ENCODE results near the gene CCS.

CCS gene

DNA sequence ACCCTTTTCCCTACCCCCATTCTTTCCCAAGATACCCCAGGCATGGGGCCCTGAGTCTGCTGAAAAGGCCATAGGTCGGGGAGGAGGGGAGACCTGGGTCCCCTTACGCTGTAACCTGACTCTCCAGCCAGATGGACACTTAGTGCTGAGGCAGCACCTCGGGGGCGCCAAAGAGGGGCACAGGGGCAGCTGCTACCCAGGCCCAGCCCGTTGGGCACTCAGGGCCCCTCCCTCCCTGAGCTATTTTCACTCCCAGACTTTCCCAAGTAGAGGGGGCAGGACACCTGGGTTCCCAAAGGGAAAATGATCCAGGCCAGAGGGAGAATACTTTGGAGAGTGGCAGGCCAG lies 45.3 kb upstream of the CCS start:
- no peak overlapping the region for H3K4me3 ChIP-seq (ENCODE audit: low read depth, low read length)
- no peak for TF ChIP-seq CTCF (IDR thresholded peaks at IDR 0.05; ENCODE audit: insufficient read depth, low read depth, low read length, missing control alignments)
- DNase-seq (ENCODE audit: low read depth) = no peak

DNA sequence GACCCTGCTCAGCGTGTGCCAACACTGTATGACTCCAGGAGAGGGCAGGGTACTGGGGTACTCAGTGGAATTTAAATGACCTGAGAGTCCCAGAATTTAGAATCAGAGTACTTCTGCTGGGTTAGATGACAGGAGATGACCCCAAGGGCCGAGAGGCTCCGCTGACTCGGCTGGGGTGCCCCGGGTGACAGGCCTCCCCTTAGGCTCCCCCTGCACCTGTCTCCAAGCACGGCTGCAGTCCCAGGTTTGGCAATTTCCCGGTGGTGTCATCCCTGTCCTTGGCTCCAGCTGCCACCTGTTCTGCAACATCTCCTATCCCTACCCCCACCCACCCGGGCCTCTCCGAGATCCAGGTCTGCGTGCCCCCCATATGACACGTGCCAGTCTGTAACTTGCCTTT lies 44.9 kb upstream of the CCS start:
- no peak overlapping the region for H3K4me3 ChIP-seq (ENCODE audit: low read depth, low read length)
- no peak for DNase-seq (ENCODE audit: low read depth)
- TF ChIP-seq CTCF (IDR thresholded peaks at IDR 0.05; ENCODE audit: insufficient read depth, low read depth, low read length, missing control alignments) = no peak

- DNase-seq (ENCODE audit: low read depth) = no peak
- H3K4me3 ChIP-seq (ENCODE audit: low read depth, low read length) = no peak overlapping the region
- no peak for TF ChIP-seq CTCF (IDR thresholded peaks at IDR 0.05; ENCODE audit: insufficient read depth, low read depth, low read length, missing control alignments)
Measured at GRCh38 chr11:66548774-66549630, 44.0 kb upstream of the CCS start.

GRCh38 chr11:66549696-66550095 lies 43.3 kb upstream of the CCS start:
- no peak for DNase-seq (ENCODE audit: low read depth)
- H3K4me3 ChIP-seq (ENCODE audit: low read depth, low read length) = no peak overlapping the region
- no peak for TF ChIP-seq CTCF (IDR thresholded peaks at IDR 0.05; ENCODE audit: insufficient read depth, low read depth, low read length, missing control alignments)

- no peak for TF ChIP-seq CTCF (IDR thresholded peaks at IDR 0.05; ENCODE audit: insufficient read depth, low read depth, low read length, missing control alignments)
- no peak overlapping the region for H3K4me3 ChIP-seq (ENCODE audit: low read depth, low read length)
- no peak for DNase-seq (ENCODE audit: low read depth)
Measured at GRCh38 chr11:66550887-66551286, 42.1 kb upstream of the CCS start.

DNA sequence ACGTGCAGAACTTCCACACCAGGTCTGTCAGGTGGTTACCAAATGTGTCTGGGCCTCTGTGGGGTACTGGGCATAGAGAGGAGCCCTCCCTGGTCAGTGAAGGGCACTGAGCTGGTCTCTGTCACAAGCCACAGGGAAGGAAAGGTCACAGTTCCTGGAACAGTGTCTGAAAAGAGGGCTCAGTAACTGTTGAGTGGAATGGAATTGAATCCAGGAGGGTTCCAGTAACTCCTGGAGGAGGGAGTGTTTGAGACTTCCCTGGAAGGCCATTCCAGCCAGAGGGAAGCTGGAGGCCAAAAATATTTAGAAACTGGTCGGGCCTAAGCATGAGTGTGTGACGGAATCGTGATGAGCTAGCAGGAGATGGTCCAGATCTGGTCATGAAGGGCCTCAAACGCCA lies 38.4 kb upstream of the CCS start:
- TF ChIP-seq CTCF (IDR thresholded peaks at IDR 0.05; ENCODE audit: insufficient read depth, low read depth, low read length, missing control alignments) = no peak
- DNase-seq (ENCODE audit: low read depth) = no peak
- H3K4me3 ChIP-seq (ENCODE audit: low read depth, low read length) = no peak overlapping the region

GRCh38 chr11:66555416-66555815 lies 37.6 kb upstream of the CCS start:
- TF ChIP-seq CTCF (IDR thresholded peaks at IDR 0.05; ENCODE audit: insufficient read depth, low read depth, low read length, missing control alignments) = no peak
- no peak for DNase-seq (ENCODE audit: low read depth)
- H3K4me3 ChIP-seq (ENCODE audit: low read depth, low read length) = no peak overlapping the region

All from GM12865 (cell line).